Activated CD8-positive, alpha-beta memory T cell treated with anti-CD3 and anti-CD28 coated beads, Interleukin-2, amount 50 U/mL, for 24 hours (primary cell): ENCODE measurements around the gene PPM1N.

Source experiments
- DNase-seq: peaks from one replicate; pipeline ENCODE4 v3.0.0-alpha.2; 2020; ENCODE audit errors: extremely low read depth

PPM1N gene

GRCh38 chr19:45529420-45529785 lies 31.2 kb downstream of the PPM1N start:
- DNase-seq, result no peak

GRCh38 chr19:45531349-45531748 lies 33.1 kb downstream of the PPM1N start:
- no peak for DNase-seq

GRCh38 chr19:45539459-45539858 lies 41.2 kb downstream of the PPM1N start:
- no peak for DNase-seq

- no peak for DNase-seq
These were observed 44.0 kb downstream of the PPM1N start for GRCh38 chr19:45542234-45542668.

GRCh38 chr19:45547211-45547770 lies 49.0 kb downstream of the PPM1N start:
- DNase-seq, result no peak

GRCh38 chr19:45547965-45548609 lies 49.8 kb downstream of the PPM1N start:
- no peak for DNase-seq
